CD8-positive, alpha-beta memory T cell (primary cell): ENCODE measurements around the gene SORCS2. TPM values are rescaled to one million over a fixed set of nuclear protein-coding genes. Genes with fewer than 3 reads are reported as not detected.

Source experiments
- CTCF ChIA-PET: fragments of 350-600 bp; sonication (Branson Sonifier 250); formaldehyde crosslinking; loops from one replicate; lab custom pipeline; 2021; ENCODE audit warnings: antibody characterized with exemption; lab: Charles Lee
- POLR2A ChIA-PET: fragments of 350-600 bp; sonication (Branson Sonifier 250); formaldehyde crosslinking; loops from one replicate; lab custom pipeline; 2021; ENCODE audit warnings: antibody characterized with exemption; lab: Charles Lee
- DNase-seq, 5 donors: peaks; one replicate each; pipeline versions ENCODE4 v3.0.0 to v3.0.0-alpha.2; 2020 to 2022; ENCODE audit warnings: mixed read lengths in 1 of 5
- H3K27ac ChIP-seq: one replicate; pipeline ENCODE4 v1.7.0; 2013; ENCODE audit warnings: low read depth, mild to moderate bottlenecking, low read length, moderate library complexity
- H3K27me3 ChIP-seq: 2 replicates; pipeline ENCODE4 v1.7.0; 2013; ENCODE audit warnings: low read length, mild to moderate bottlenecking; ENCODE audit not compliant: insufficient read depth, poor library complexity, severe bottlenecking
- H3K36me3 ChIP-seq: 2 replicates; pipeline ENCODE4 v1.7.0; 2013; ENCODE audit warnings: mild to moderate bottlenecking, low read length, moderate library complexity; ENCODE audit not compliant: insufficient read depth
- H3K4me1 ChIP-seq: 2 replicates; pipeline ENCODE4 v1.7.0; 2013; ENCODE audit warnings: mild to moderate bottlenecking, low read length, moderate library complexity; ENCODE audit not compliant: insufficient read depth
- H3K4me3 ChIP-seq: 2 replicates; pipeline ENCODE4 v1.7.0; 2013; ENCODE audit warnings: mild to moderate bottlenecking, low read length
- H3K9me3 ChIP-seq: 2 replicates; pipeline ENCODE4 v1.7.0; 2013; ENCODE audit warnings: mild to moderate bottlenecking, low read length
- H3K27ac Mint-ChIP-seq, 8 donors: one replicate each; pipeline ENCODE4 v1.8.0; 2020 to 2021; ENCODE audit warnings: mixed read lengths in 8 of 8, mild to moderate bottlenecking in 6 of 8, inconsistent platforms in 3 of 8, moderate library complexity in 3 of 8
- H3K27me3 Mint-ChIP-seq, 2 donors: one replicate each; pipeline ENCODE4 v1.8.0; 2020 to 2021; ENCODE audit warnings: mixed read lengths in 2 of 2, mild to moderate bottlenecking in 1 of 2, moderate library complexity in 1 of 2
- H3K36me3 Mint-ChIP-seq, 3 donors: one replicate each; pipeline ENCODE4 v1.8.0; 2020 to 2021; ENCODE audit warnings: mixed read lengths in 3 of 3, inconsistent platforms in 1 of 3, mild to moderate bottlenecking in 1 of 3
- H3K4me1 Mint-ChIP-seq, 3 donors: one replicate each; pipeline ENCODE4 v1.8.0; 2020 to 2021; ENCODE audit warnings: mixed read lengths in 3 of 3, inconsistent platforms in 1 of 3, mild to moderate bottlenecking in 1 of 3
- H3K4me3 Mint-ChIP-seq, 7 donors: one replicate each; pipeline ENCODE4 v1.8.0; 2020 to 2021; ENCODE audit warnings: mixed read lengths in 7 of 7, mild to moderate bottlenecking in 6 of 7, moderate library complexity in 4 of 7, inconsistent platforms in 2 of 7
- H3K9me3 Mint-ChIP-seq, 5 donors: one replicate each; pipeline ENCODE4 v1.8.0; 2020 to 2022; ENCODE audit warnings: mixed read lengths in 5 of 5, mild to moderate bottlenecking in 3 of 5, moderate library complexity in 2 of 5, inconsistent platforms in 1 of 5
- polyA plus RNA-seq: library from polyadenylated mRNA; unstranded; fragments of 300-500 nt; fragmentation: Illumina TruSeq; gene quantifications from one replicate; pipeline ENCODE4 v1.2.3, GENCODE V29; 2021
- total RNA-seq, 2 experiments: library from RNA; stranded (reverse); gene quantifications; one replicate each; pipeline ENCODE4 v1.2.3, GENCODE V29; 2021

SORCS2 gene
- total and polyA plus RNA-seq, 3 experiments from 2014 or later, result not detected

DNA sequence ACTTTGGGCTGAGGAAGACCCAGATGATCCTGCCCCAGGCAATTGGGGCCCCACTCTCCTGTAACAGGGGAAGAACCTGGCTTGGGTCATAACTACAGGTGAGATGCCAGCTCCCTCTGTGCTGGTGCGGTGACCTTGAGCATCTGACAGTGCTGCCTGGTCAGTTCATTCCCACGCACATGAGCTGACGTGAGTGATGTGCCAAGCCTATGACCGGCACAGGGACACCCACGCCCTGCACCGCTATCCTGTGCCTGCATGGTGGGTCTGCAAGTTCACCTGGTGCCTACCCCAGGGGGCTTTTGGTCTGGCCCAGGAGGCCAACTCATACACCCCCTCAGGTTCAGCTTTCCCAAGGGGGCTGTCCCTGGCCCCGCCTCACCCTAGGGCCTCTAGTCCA is 366.1 kb downstream of the SORCS2 start:
- Histone ChIP-seq H3K27ac (no peak overlapping the region), H3K4me3 (no peak overlapping the region), H3K36me3 (no peaks in the 10 kb centered on the region), H3K9me3 (no peaks in the 10 kb centered on the region), H3K27me3 (no peaks in the 10 kb centered on the region), H3K4me1 (no peaks in the 10 kb centered on the region)
- Mint-ChIP-seq H3K9me3 (peaks cover 8 to 26% (median 22%) of the 10 kb centered on the region in 5 donors), H3K27ac (no peak overlapping the region), H3K4me1 (no peaks in the 10 kb centered on the region), H3K4me3 (no peak overlapping the region), H3K27me3 (peaks cover 0 to 4% of the 10 kb centered on the region in 2 donors), H3K36me3 (peaks cover 0 to 4% (median 0%) of the 10 kb centered on the region in 3 donors)
- no peak for DNase-seq
- ChIA-PET CTCF (no interaction called here), POLR2A (no interaction called here)

GRCh38 chr4:7559316-7559715 is 367.0 kb downstream of the SORCS2 start:
- ChIA-PET CTCF (no interaction called here), POLR2A (no interaction called here)
- Histone ChIP-seq H3K4me1 (no peaks in the 10 kb centered on the region), H3K27ac (no peak overlapping the region), H3K27me3 (no peaks in the 10 kb centered on the region), H3K9me3 (no peaks in the 10 kb centered on the region), H3K36me3 (no peaks in the 10 kb centered on the region), H3K4me3 (no peak overlapping the region)
- DNase-seq, result no peak
- H3K27me3 Mint-ChIP-seq, result peaks cover 0 to 4% of the 10 kb centered on the region in 2 donors
- H3K9me3 Mint-ChIP-seq, result peaks cover 4 to 18% (median 18%) of the 10 kb centered on the region in 5 donors
- H3K36me3 Mint-ChIP-seq, result no peaks in the 10 kb centered on the region
- no peak overlapping the region for H3K27ac Mint-ChIP-seq
- no peaks in the 10 kb centered on the region for H3K4me1 Mint-ChIP-seq
- no peak overlapping the region for H3K4me3 Mint-ChIP-seq

DNA sequence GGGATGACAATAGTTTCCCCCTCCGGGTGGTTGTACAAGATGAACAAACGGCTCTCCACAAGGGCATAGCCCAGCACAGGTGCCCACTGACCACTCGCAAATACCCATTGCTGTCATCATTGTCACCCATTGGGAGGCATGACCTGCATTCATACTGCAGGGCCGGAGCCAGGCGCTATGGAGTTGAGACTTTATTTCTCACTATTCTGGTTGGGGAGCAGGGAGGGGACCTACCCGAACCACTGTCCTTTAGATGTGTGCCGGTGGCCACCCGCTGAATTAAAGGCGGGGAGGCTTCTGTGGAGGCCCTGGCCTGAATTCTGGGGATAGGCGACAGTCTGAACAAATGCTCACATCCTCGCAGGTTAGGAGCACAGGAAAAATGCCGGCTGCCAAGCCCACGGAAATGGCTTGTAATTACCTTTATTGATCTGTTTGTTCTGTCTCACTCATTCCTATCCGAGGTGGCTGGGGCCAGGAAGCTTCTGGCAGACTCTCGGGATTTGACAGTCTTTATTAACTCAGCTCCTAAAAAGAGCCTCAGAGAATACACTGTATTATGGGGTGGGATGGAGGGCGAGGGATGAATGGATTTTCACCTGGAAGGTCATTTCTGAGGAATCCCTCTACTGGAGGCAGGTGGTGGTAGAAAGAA is 367.5 kb downstream of the SORCS2 start:
- Mint-ChIP-seq H3K4me3 (no peak overlapping the region), H3K4me1 (no peaks in the 10 kb centered on the region), H3K27me3 (peaks cover 0 to 4% of the 10 kb centered on the region in 2 donors), H3K9me3 (peaks cover 4 to 14% (median 13%) of the 10 kb centered on the region in 5 donors), H3K36me3 (no peaks in the 10 kb centered on the region), H3K27ac (no peak overlapping the region)
- H3K27me3 ChIP-seq, result no peaks in the 10 kb centered on the region
- H3K9me3 ChIP-seq, result no peaks in the 10 kb centered on the region
- H3K27ac ChIP-seq, result no peak overlapping the region
- ChIA-PET POLR2A (no interaction called here), CTCF (no interaction called here)
- H3K4me3 ChIP-seq, result no peak overlapping the region
- H3K4me1 ChIP-seq, result no peaks in the 10 kb centered on the region
- no peak for DNase-seq
- H3K36me3 ChIP-seq, result no peaks in the 10 kb centered on the region

GRCh38 chr4:7561557-7561956 is 369.2 kb downstream of the SORCS2 start:
- H3K9me3 ChIP-seq, result no peaks in the 10 kb centered on the region
- no peak for DNase-seq

GRCh38 chr4:7564242-7564641 is 371.9 kb downstream of the SORCS2 start:
- Histone ChIP-seq H3K36me3 (no peaks in the 10 kb centered on the region), H3K9me3 (no peaks in the 10 kb centered on the region), H3K4me1 (no peaks in the 10 kb centered on the region), H3K4me3 (no peak overlapping the region), H3K27me3 (no peaks in the 10 kb centered on the region), H3K27ac (no peak overlapping the region)
- H3K27ac Mint-ChIP-seq, result no peak overlapping the region
- no peaks in the 10 kb centered on the region for H3K9me3 Mint-ChIP-seq
- no peaks in the 10 kb centered on the region for H3K4me1 Mint-ChIP-seq
- no peak overlapping the region for H3K4me3 Mint-ChIP-seq
- ChIA-PET POLR2A (no interaction called here), CTCF (no interaction called here)
- no peaks in the 10 kb centered on the region for H3K27me3 Mint-ChIP-seq
- no peak for DNase-seq
- no peaks in the 10 kb centered on the region for H3K36me3 Mint-ChIP-seq

More at GRCh38 chr4:7561557-7561956, 369.2 kb downstream of the SORCS2 start:
- Histone ChIP-seq H3K4me1 (no peaks in the 10 kb centered on the region), H3K27me3 (no peaks in the 10 kb centered on the region), H3K4me3 (no peak overlapping the region), H3K27ac (no peak overlapping the region), H3K36me3 (no peaks in the 10 kb centered on the region)
- Mint-ChIP-seq H3K4me1 (no peaks in the 10 kb centered on the region), H3K4me3 (no peak overlapping the region), H3K36me3 (no peaks in the 10 kb centered on the region), H3K9me3 (peaks cover 0 to 8% (median 5%) of the 10 kb centered on the region in 5 donors), H3K27ac (no peak overlapping the region), H3K27me3 (no peaks in the 10 kb centered on the region)
- ChIA-PET CTCF (no interaction called here), POLR2A (no interaction called here)

DNA sequence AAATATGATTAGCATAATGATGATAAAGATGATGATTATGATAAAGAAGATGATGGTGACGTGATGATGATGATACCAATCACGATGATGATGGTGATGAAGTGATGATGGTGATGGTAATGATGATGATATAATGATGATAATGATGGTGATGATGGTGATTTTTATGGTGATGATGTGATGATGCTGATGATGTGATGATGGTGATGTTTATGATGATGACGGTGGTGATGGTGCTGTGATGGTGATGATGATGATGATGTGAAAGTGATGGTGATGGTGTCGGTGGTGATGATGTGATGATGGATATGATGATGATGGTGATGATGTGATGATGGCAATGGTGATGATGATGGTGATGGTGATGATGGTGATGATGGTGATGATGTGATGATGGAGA is 373.1 kb downstream of the SORCS2 start:
- no peak overlapping the region for H3K4me3 ChIP-seq
- POLR2A ChIA-PET, result no interaction called here
- H3K27me3 Mint-ChIP-seq, result no peaks in the 10 kb centered on the region

DNA sequence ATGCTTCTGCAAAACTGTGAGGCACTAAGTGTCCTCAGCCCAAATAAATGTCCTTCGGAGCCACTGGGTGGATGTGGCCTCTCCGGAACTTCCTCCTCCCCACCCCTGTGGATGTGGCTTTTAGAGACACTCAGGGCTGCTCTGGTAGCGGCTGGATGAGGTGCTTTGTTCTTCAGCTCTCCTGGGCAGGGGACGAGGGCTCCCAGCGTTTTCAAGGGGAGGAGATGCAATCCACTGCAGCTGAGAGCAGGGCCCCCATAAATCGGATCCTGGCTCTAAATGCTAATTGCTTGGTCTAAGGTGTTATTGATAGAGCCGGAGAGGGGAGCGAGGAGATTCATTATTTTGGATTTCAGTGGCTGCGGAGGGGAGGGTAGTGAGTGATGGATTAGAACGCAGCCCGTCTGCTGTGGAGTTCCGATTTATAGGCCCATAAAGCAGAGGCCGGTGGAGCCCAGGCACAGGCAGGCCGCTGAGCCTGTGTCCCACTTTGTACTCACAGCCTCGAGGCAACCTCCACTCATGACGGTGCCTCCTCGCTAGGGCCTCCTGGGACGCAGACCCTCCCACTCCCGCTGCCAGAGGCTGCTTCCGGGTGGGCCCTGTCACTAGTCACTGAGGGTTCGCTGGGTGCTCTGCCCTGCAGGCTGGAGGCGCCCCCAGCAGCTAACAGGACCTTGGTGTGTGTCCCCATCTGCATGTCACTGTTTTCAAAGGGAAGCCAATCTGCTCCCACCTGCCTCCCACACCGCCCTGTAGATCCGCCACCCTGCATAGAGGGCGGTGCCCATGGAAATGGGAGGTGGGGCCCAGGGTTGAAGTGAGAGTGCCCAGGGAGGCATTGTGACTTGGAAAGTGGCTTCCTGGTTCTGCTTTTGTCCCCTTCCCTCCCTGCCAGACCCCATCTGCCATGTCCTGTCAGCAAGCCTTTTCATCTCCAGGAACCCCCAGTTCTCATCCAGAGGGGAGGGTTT is 377.8 kb downstream of the SORCS2 start:
- Mint-ChIP-seq H3K36me3 (no peaks in the 10 kb centered on the region), H3K27ac (no peak overlapping the region), H3K27me3 (peaks cover 2 to 6% of the 10 kb centered on the region in 2 donors), H3K9me3 (peaks cover 0 to 3% (median 1%) of the 10 kb centered on the region in 5 donors), H3K4me1 (no peaks in the 10 kb centered on the region), H3K4me3 (no peak overlapping the region)
- POLR2A ChIA-PET, result no interaction called here
- Histone ChIP-seq H3K9me3 (no peaks in the 10 kb centered on the region), H3K27ac (no peak overlapping the region), H3K36me3 (no peaks in the 10 kb centered on the region), H3K4me1 (no peaks in the 10 kb centered on the region), H3K27me3 (no peaks in the 10 kb centered on the region), H3K4me3 (no peak overlapping the region)
- DNase-seq, result no peak
- CTCF ChIA-PET, result no interaction called here

More for the DNA sequence above, 373.1 kb downstream of the SORCS2 start:
- no peaks in the 10 kb centered on the region for H3K9me3 ChIP-seq
- Mint-ChIP-seq H3K27ac (no peak overlapping the region), H3K4me3 (no peak overlapping the region), H3K9me3 (no peaks in the 10 kb centered on the region), H3K4me1 (no peaks in the 10 kb centered on the region), H3K36me3 (no peaks in the 10 kb centered on the region)
- CTCF ChIA-PET, result no interaction called here
- H3K27ac ChIP-seq, result no peak overlapping the region
- H3K4me1 ChIP-seq, result no peaks in the 10 kb centered on the region
- no peaks in the 10 kb centered on the region for H3K27me3 ChIP-seq
- H3K36me3 ChIP-seq, result no peaks in the 10 kb centered on the region
- no peak for DNase-seq

DNA sequence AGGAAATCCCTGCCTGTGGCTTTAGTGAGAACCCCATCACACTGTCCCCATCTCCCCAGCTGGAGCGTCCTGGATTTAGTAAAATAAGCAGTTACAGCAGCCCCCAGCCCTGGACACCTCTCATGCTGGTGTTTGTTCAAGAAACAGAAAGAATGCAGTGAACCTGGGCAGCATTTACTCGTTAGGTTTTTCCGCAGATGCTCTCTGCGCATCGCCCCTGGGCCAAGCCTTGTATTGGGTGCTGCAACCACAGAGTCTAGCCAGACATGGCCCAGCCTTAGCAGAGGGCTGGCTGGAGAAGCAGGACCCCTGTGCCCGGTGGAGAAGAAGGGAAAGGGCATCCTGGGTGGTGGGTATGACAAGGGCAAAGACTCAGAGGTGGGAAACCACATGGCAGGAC is 378.7 kb downstream of the SORCS2 start:
- H3K4me1 Mint-ChIP-seq, result no peaks in the 10 kb centered on the region
- CTCF ChIA-PET, result no interaction called here
- peaks cover 3 to 6% of the 10 kb centered on the region in 2 donors for H3K27me3 Mint-ChIP-seq

More for the DNA sequence above, 378.7 kb downstream of the SORCS2 start:
- Histone ChIP-seq H3K27ac (no peak overlapping the region), H3K36me3 (no peaks in the 10 kb centered on the region), H3K27me3 (no peaks in the 10 kb centered on the region), H3K4me1 (no peaks in the 10 kb centered on the region), H3K4me3 (no peak overlapping the region), H3K9me3 (peaks cover 5% of the 10 kb centered on the region)
- H3K36me3 Mint-ChIP-seq, result peaks cover 0 to 5% (median 0%) of the 10 kb centered on the region in 3 donors
- peaks cover 5 to 8% (median 6%) of the 10 kb centered on the region in 5 donors for H3K9me3 Mint-ChIP-seq
- H3K4me3 Mint-ChIP-seq, result no peak overlapping the region
- no peak for DNase-seq
- H3K27ac Mint-ChIP-seq, result peak overlapping the region in 1 of 8 donors; percentile 38
- POLR2A ChIA-PET, result no interaction called here
